Neutrophil (primary cell): ENCODE data around the gene EFTUD2.

ENCODE experiments used
- H3K27ac ChIP-seq: fragments of 200-600 bp; sonication (generic); 2 replicates; pipeline ENCODE4 v1.5.1; 2016; ENCODE audit warnings: mild to moderate bottlenecking, moderate library complexity
- H3K27me3 ChIP-seq: fragments of 200-600 bp; sonication (generic); 2 replicates; pipeline ENCODE4 v1.6.0; 2016; ENCODE audit warnings: mild to moderate bottlenecking
- H3K36me3 ChIP-seq: fragments of 200-600 bp; sonication (generic); 2 replicates; pipeline ENCODE4 v1.5.1; 2017
- H3K4me1 ChIP-seq, 2 experiments: fragments of 200-600 bp in 1 of 2; sonication (generic) in 1 of 2; 1 replicate in 1 of 2; 2 replicates in 1 of 2; pipeline versions ENCODE4 v1.5.1 to v1.6.1; 2013 to 2016; ENCODE audit warnings: low read depth in 1 of 2, low read length in 1 of 2, mild to moderate bottlenecking in 1 of 2, moderate library complexity in 1 of 2; ENCODE audit not compliant: control insufficient read depth in 1 of 2, insufficient read depth in 1 of 2
- H3K4me3 ChIP-seq, 2 experiments: fragments of 200-600 bp in 1 of 2; sonication (generic) in 1 of 2; 1 replicate in 1 of 2; 2 replicates in 1 of 2; pipeline ENCODE4 v1.5.1; 2013 to 2016; ENCODE audit warnings: low read depth in 1 of 2, low read length in 1 of 2, mild to moderate bottlenecking in 1 of 2, moderate library complexity in 1 of 2
- H3K9me3 ChIP-seq: fragments of 200-600 bp; sonication (generic); 2 replicates; pipeline ENCODE4 v1.5.1; 2016
- TF ChIP-seq, protein P1 (sequence below): fragments of 200-600 bp; sonication (generic); IDR thresholded peaks from 2 replicates; pipeline ENCODE4 v1.5.1; 2016; ENCODE audit warnings: antibody characterized with exemption

Gene EFTUD2

DNA sequence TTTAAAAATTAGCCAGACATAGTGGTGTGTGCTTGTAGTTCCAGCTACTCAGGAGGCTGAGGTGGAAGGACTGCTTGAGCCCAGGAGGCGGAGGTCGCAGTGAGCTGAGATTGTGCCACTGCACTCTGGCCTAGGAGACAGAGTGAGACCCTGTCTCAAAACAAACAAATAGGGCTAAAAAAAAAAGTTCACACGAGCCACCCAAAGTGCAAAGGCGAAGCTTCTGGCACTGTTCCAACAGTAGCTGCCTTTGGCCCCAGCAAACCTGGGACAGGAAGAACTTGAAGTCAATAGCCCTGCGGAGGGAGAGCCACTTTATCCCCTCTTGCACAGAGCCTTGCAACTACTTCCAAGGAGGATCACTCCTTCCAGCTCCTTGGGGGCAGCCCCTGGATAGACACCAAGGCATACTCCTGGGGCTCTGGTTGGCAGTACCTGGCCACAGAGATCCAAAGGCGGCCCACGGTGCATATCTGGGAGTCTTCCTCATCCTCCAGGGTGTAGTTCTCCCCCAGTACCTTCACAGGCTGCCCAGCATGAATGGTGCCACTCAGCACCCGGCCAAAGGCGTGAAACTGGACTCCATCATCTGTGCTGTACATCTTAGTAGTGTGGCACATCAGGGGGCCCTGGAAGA lies 36.8 kb downstream of the EFTUD2 start:
- peaks cover 95% of the 10 kb centered on the region for H3K36me3 ChIP-seq
- H3K9me3 ChIP-seq = no peaks in the 10 kb centered on the region

DNA sequence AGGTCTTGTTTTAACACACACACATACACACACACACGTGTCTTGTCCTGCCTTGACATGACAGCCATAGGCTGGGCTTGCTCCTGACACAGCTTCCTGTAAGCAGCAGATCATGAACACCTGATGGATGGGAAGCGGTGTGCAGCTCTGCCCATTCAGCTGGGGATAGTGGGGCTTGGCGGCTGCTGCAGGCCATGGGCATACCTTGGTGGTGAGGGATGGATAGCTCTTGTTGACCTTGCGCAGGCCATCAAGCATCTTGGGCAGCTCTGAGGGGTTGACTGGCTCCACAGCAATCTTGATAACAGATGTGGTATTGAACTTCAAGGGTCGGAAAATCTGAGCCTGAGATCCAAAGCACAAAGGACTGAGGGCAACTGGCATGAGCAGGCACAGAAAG lies 39.5 kb downstream of the EFTUD2 start:
- peaks cover 98% of the 10 kb centered on the region for H3K36me3 ChIP-seq
- no peaks in the 10 kb centered on the region for H3K4me1 ChIP-seq
- TF ChIP-seq, protein P1, sequence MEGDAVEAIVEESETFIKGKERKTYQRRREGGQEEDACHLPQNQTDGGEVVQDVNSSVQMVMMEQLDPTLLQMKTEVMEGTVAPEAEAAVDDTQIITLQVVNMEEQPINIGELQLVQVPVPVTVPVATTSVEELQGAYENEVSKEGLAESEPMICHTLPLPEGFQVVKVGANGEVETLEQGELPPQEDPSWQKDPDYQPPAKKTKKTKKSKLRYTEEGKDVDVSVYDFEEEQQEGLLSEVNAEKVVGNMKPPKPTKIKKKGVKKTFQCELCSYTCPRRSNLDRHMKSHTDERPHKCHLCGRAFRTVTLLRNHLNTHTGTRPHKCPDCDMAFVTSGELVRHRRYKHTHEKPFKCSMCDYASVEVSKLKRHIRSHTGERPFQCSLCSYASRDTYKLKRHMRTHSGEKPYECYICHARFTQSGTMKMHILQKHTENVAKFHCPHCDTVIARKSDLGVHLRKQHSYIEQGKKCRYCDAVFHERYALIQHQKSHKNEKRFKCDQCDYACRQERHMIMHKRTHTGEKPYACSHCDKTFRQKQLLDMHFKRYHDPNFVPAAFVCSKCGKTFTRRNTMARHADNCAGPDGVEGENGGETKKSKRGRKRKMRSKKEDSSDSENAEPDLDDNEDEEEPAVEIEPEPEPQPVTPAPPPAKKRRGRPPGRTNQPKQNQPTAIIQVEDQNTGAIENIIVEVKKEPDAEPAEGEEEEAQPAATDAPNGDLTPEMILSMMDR = no peak
- no peak overlapping the region for H3K4me3 ChIP-seq
- H3K27me3 ChIP-seq = no peaks in the 10 kb centered on the region
- H3K9me3 ChIP-seq = no peaks in the 10 kb centered on the region
- H3K27ac ChIP-seq = no peak overlapping the region

More for the DNA sequence above, 36.8 kb downstream of the EFTUD2 start:
- no peak overlapping the region for H3K4me3 ChIP-seq
- H3K4me1 ChIP-seq = no peaks in the 10 kb centered on the region
- TF ChIP-seq, protein P1 = no peak
- H3K27me3 ChIP-seq = no peaks in the 10 kb centered on the region
- H3K27ac ChIP-seq = no peak overlapping the region

DNA sequence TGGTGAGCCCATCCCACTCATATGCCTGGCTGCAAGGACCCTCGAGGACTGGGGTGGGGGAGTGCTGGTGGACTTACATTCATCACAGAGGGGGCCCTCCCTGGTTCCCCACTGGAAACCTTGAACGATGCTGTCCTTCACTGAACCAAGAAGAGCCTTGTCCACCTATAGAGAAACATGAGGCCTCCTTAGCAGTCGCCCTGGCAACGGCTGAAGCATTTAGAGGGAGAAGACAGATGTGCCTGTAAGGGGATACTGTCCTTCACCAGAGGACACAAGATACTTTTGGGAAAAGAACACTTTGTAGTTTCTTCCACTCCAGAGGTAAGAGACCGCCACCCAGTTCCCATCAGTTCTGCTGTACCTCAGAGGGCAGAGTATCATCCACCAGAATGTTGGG lies 45.1 kb downstream of the EFTUD2 start:
- no peaks in the 10 kb centered on the region for H3K4me1 ChIP-seq
- no peak overlapping the region for H3K27ac ChIP-seq
- no peaks in the 10 kb centered on the region for H3K9me3 ChIP-seq
- peaks cover 97% of the 10 kb centered on the region for H3K36me3 ChIP-seq
- H3K4me3 ChIP-seq = no peak overlapping the region
- TF ChIP-seq, protein P1 = no peak
- H3K27me3 ChIP-seq = no peaks in the 10 kb centered on the region

DNA sequence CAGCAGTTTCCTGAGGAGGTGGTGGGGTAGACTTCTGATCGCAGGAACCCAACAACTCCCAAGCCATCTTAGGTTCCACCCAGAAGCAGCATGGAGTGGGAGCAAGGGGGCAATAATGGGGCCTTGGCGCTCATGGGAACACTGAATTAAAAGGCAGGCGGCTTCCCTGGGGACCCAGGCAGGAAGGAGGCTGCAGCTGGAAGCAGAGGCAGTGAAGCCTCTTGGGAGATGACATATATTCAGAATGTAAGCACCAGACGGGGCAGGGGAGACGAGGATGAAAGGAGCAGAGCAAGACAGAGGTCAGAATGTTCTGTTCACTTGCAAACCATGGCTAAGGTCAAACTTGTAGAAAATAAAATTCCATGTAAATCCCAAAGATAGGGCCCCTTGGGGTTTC lies 48.6 kb downstream of the EFTUD2 start:
- Histone ChIP-seq H3K27me3 (no peaks in the 10 kb centered on the region), H3K27ac (no peak overlapping the region), H3K9me3 (no peaks in the 10 kb centered on the region), H3K4me3 (no peak overlapping the region), H3K36me3 (peaks cover 67% of the 10 kb centered on the region), H3K4me1 (no peaks in the 10 kb centered on the region)
- TF ChIP-seq, protein P1 = no peak

DNA sequence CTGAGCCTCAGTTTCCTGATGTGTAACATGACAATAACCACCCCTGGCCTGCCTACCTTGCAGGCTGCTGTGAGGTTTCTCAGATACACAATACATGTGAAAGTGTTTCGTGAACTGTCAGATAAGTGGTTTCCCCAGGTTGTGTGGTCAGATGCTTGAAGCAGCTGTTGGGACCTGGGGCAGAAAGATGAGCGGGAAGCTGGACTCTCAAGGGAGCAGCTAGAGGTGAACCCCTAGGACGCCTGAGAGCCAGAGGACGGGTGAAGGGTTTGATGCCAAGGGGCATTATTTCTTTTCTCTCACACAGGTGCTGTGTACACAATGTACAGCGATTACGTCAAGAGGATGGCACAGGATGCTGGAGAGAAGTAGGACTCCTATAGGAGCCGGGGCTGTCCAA lies 49.2 kb downstream of the EFTUD2 start:
- no peak overlapping the region for H3K4me3 ChIP-seq
- peaks cover 61% of the 10 kb centered on the region for H3K36me3 ChIP-seq
- H3K27ac ChIP-seq = no peak overlapping the region
- H3K27me3 ChIP-seq = no peaks in the 10 kb centered on the region
- H3K4me1 ChIP-seq = no peaks in the 10 kb centered on the region
- TF ChIP-seq, protein P1 = no peak
- no peaks in the 10 kb centered on the region for H3K9me3 ChIP-seq
